NCI-H345 treated with DMSO at 0.1 percent for 48 hours (cell line): ENCODE data around the gene POLR1D.

Experiments
- DNase-seq: peaks from one replicate; lab custom pipeline; 2025; ENCODE audit not compliant: unreplicated experiment; lab: John Stamatoyannopoulos, UW

POLR1D gene, protein sequence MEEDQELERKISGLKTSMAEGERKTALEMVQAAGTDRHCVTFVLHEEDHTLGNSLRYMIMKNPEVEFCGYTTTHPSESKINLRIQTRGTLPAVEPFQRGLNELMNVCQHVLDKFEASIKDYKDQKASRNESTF

DNA sequence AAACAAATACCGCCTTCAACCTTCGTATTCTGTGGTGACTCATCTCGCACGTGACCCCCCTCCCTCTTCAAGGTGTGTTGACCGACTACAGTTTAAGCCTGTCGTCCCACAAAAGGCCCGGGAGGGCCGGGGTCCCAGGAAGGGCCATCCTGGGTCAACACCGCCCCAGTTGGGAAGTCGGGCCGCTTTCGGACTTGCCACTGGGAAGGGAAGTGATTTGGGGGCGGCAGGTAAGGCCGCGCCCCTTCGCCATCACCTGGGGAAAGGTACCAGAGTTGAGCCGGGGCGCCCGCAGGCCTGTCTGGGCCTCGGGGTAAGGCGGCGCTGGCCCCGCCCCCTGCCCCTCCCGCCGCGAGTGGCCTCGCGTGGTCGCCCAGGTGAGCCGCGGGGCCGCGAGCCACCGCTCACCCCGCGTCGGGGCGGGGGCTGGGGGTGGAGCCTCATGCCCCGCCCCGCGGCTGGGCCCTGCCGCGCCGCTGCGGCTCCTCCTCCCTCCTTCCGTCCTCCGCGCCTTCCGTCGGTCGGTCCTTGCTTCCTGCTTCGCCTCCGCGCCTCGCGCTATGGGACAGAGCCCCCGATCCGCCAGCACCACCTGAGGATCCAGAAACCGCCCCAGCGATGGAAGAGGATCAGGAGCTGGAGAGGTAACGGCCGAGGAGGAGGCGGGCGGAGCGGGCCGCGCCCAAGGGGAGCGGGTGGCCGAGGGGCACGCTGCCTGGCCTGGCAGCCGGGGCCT, at the start of gene POLR1D:
POLR1D (plus strand) TSS at position 527 of the 736 bp plus-strand sequence; CDS start at position 619, 92 bp downstream.
- peak; percentile 53 for DNase-seq

DNA sequence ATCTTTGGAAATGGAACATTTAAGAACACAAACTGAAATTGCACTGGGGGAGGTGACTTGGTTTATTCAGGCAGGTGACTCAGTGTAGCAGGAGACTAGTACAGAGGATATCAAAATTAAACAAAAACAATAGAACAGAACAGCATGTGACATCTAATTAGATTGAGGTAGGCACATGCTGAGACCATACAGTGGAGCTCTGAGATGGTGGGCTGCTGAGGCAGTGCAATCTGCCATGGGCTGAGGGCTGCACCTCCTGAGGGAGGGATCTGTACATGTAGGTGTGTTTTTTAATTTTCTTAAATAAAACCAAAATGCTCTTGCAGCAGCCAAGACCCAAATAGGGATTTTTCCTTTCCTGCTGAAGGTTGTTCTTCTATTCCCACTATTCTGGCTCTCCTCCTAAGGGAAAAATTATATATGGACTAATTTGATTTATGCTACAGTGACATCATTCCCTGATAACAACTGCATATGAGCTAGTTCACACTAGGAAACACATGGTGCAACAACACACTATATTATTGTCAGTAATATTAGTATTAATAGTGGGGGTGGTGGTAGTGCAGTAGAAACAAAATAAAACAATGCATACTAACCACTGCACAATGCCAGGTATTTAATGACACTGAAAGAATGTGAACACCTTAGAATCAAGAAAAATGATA, 49.3 kb upstream of the POLR1D start:
- no peak for DNase-seq

DNA sequence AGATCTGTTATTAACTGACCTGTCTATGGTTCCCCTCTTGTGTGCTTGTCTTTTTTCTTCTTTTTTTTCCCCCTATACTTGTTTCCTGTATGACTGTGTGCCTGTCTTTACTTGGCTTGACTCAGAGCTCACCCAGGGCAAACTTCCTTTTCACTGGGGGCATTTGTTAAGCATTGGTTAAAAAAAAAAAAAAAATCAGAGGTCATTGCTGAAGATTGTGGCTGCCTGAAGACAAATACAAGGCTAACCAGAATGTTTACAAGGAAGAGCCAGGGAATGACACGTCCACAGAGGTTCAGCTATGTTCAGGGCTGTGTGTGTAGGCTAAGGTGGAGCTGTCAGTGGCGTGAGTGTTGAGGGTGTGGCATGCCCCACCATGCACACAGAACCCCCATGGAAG, 48.4 kb upstream of the POLR1D start:
- no peak for DNase-seq

DNA sequence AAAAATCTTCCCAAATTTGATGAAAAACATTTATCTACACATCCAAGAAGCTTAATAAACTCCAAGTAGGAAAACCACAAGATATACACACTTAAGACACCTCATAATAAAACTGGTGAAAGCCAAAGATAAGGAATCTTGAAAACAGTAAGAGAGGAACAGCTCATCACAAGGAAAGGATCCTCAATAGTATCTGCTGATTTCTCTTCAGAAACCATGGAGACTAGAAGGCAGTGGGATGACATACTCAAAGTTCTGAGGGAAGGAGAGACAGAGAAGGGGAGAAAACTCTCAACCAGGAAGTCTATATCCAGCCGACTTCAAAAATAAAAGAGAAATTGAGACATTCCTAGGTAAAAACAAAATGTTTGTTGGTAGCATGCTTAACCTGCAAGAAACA, 47.0 kb upstream of the POLR1D start:
- DNase-seq = no peak

DNA sequence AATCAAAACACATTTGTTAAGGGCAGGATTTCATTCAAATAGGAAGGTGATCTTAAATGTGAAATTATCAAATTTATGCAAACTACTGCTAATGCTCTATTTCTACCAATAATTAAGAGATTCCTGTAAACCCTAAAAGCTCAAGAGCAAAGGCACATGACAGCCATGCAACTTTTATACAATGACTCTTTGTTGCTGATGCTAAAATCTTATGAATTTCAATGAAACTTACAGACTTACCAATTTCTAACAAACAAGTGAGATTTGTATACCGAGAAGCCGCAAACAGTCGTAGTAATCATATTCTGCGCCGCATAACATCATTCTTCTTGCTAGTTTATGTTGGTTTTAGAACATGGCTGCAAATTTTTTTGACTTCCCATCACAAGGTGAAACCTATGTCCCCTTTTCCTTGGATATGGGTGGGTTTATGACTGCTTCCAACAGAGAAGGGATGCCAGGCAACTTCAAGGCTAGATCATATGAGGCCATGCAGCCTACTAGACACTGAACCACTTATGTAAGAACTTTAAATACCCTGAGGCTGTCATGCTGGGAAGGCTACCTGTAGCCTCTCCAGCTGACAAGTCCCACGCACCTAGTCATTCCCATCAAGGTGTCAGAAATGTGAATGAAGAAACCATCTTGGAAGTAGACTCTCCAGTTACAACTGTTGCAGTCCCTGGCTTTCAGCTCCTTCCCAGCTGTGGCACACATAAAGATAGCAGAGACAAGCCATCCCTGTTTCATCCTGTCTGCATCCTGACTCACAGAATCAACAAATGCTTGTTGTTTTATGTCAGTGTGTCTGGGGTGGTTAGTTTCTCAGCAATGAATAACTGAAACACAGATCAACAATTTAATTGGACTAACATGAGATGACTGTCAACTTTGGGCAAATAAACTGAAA, 43.3 kb upstream of the POLR1D start:
- DNase-seq = no peak

DNA sequence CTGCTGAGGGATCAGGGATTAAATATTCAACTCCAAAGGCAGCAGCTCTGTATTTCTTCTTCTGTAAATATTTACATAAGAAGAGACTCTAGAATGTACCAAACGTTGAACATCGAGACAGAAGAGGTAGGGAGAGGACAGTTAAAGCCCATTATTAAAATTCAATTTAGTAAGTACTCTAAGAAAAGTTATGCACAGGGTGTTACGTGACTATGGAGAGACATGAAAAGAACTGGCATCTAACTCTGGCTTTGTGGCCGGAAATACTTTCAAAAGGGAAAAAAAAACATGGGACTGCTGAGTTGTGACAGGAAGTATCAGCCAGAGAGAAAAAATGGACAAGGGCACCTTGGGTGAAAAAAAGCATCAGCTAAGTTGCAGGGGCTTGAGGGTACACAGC, 38.0 kb upstream of the POLR1D start:
- DNase-seq = no peak

DNA sequence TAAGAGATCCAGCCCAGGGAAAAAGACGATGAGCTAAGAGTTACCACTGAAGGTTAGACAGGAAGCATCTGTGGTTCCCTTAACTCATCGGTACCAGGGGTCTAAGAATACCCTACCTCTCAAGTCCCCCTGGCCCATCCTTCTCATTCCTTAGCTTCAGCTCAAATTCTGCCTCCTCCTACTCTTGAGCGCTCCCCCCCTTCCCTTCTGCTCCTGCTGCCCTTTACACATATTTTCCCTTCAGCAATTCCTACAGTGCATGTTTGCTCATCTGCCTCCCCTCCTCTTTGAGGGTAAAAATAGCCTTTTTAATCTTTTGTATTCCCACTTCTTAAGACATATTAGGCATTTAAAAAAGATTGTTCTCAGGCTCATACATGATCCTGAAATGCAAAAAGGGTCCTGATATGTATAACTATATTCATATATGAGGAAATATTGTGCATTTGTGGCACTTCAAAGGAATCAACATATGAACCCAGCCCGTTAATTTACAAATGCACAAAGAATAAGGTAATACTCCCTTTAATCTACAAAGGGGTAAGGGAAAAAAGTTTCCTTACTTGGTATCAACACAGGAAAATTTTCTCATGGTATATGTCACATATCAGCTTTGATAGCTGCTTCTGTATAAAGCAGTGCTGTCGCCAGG, 34.5 kb upstream of the POLR1D start:
- DNase-seq = no peak

- no peak for DNase-seq
Measured at GRCh38 chr13:27588405-27588804, 33.3 kb upstream of the POLR1D start.

DNA sequence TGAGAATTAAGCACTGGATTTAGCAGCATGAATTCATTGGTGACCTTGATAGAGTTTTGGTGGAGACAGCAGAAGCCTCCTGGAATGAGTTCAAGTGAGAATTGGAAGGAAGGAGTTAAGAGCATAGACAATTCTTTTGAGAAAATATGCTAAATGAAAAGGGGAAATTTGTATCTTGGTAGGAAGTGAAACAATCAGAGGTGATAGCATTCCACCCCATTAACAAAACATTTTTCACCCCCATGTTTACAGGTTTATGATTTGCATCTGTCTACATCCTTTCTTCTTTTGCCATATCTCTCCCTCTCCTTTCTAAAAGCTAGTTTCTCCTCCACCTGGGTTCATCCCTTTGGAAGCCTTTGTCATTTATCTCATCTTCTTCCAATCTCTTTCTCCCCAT, 28.8 kb upstream of the POLR1D start:
- DNase-seq = no peak

DNA sequence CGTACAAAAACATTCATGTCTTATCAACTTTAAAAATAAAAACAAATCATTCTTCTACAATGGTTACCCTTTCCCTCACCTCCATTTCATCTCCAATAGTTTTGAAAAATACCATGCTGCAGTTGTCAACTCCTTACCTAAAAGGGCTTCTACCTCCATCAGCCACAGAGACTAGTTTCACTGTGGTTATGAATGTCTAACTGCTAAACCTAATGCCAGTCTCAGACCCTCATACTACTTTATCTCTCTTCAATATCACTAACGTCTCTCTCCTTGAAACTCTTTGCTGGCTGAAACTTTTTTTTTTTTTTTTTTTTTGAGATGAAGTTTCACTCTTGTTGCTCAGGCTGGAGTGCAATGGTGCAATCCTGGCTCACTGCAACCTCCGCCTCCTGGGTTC, 28.4 kb upstream of the POLR1D start:
- no peak for DNase-seq

- DNase-seq = no peak
Measured at GRCh38 chr13:27595055-27595811, 26.5 kb upstream of the POLR1D start.

GRCh38 chr13:27599096-27599495, 22.6 kb upstream of the POLR1D start:
- no peak for DNase-seq

GRCh38 chr13:27599845-27600553, 21.7 kb upstream of the POLR1D start:
- DNase-seq = no peak

DNA sequence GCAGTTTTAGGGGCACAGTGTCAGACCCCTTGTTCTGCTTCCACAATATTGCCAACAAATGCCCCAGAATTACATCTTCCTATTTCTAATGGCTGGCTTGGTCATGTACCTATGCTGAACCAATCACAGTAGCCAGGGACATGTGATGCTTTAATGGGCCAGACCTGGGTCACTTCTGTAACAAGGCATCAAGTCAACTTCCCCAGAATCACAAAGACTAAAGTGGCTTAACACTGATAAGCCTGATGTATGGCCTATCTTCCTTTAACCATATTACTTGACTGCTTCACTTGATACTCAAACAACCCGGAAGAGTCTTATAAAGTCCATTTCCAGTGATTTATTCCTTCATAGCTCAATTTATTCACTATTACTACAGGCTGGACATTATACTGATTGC, 21.0 kb upstream of the POLR1D start:
- DNase-seq = no peak

DNA sequence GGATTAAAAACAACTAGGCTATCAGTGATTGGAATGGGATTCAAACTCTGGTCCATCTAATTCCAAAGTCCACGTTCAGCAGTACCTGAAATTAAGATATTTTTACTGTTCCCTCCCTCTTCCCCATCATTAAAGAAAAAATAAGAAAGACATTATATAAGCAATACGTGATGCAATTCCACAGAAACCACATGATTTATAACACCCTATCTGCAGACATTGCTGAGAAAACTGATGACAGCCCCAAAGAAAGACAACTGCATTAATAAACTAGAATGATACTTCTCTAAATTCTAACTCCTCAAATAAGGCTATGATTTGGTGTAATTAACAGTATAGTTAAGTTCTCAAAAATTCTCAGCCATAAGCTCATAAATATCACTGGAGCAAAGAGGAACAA, 20.5 kb upstream of the POLR1D start:
- DNase-seq = no peak

- no peak for DNase-seq
Measured at GRCh38 chr13:27601803-27602202, 19.9 kb upstream of the POLR1D start.

DNA sequence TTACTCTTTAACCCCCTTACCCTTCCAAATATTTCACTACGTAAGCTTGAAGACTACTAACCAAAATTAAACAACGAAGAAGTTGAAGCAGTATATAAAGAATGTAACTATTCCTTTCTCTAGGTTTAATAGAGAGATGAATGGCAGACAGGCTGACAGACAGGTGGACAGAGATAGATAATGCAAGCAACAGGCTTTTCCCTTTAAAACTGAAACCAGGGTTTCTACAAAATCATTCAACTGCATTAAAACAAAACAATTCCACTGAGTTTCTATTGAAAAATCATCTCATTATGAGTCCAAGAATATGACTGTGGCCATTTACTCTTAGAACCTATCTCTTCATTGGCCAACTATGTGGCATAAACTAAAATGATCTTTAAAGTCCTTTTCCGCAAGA, 16.6 kb upstream of the POLR1D start:
- DNase-seq = no peak

DNA sequence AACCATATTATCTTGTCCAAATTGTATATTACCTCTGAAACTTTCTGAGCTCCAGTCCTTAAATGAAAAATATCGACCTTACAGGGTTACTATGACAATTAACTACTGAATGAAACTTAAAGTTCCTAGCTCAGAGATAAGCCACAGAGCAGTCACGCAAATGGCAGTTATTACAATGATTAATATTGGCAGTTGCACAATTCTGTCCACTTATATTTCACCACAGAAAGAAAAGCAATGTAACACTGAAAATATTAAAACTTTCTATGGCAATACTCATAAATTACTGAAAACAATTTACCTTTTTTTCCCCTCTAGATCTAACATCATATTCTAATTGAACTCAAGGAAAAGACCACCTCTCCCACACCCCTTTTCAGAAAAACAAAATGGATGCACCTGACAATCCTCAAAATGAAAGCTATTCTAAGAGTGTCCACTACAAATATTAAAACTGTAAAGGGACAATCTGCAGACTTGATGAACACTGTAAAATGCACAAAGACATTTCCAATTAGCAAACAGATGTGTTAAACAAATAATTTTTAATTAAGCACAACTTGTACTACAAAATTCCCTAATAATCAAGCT, 16.0 kb upstream of the POLR1D start:
- DNase-seq = no peak

GRCh38 chr13:27607125-27607524, 14.6 kb upstream of the POLR1D start:
- no peak for DNase-seq
